GM18511 (cell line): ENCODE results near the gene IQGAP3.
"Not testable (repeated sequence)": the region's sequence is repeated elsewhere in the genome, so short reads cannot be mapped to it uniquely, and the experiment has no call there.

Experiments
- ATAC-seq: cut with Tn5 transposase; IDR thresholded peaks from one replicate; pipeline ENCODE4 v1.9.1; 2021; ENCODE audit warnings: mild to moderate bottlenecking, moderate library complexity; ENCODE audit not compliant: unreplicated experiment

The IQGAP3 gene

GRCh38 chr1:156574039-156574633, 1.8 kb upstream of the IQGAP3 start:
- no peak for ATAC-seq

- no peak for ATAC-seq
Observed at GRCh38 chr1:156572663-156573018, 276 bp upstream of the IQGAP3 start.

- ATAC-seq: no peak
Observed at GRCh38 chr1:156571261-156571852, 1.0 kb downstream of the IQGAP3 start.

GRCh38 chr1:156566436-156566835, 5.9 kb downstream of the IQGAP3 start:
- no peak for ATAC-seq

GRCh38 chr1:156565519-156565918, 6.8 kb downstream of the IQGAP3 start:
- ATAC-seq: no peak

- ATAC-seq: no peak
Observed at GRCh38 chr1:156560585-156561163, 11.7 kb downstream of the IQGAP3 start.

- ATAC-seq: no peak
Observed at GRCh38 chr1:156559797-156560385, 12.5 kb downstream of the IQGAP3 start.

- no peak for ATAC-seq
Observed at GRCh38 chr1:156559086-156559796, 13.1 kb downstream of the IQGAP3 start.

- no peak for ATAC-seq
Observed at GRCh38 chr1:156556354-156556753, 16.0 kb downstream of the IQGAP3 start.

GRCh38 chr1:156555715-156556114, 16.6 kb downstream of the IQGAP3 start:
- ATAC-seq: no peak

- no peak for ATAC-seq
Observed at GRCh38 chr1:156554971-156555370, 17.4 kb downstream of the IQGAP3 start.

- ATAC-seq: no peak
Observed at GRCh38 chr1:156553860-156554485, 18.4 kb downstream of the IQGAP3 start.

- not testable (repeated sequence) for ATAC-seq
Observed at GRCh38 chr1:156552937-156553336, 19.4 kb downstream of the IQGAP3 start.

- ATAC-seq: no peak
Observed at GRCh38 chr1:156552518-156552917, 19.8 kb downstream of the IQGAP3 start.

GRCh38 chr1:156551869-156552268, 20.5 kb downstream of the IQGAP3 start:
- ATAC-seq: no peak

GRCh38 chr1:156551066-156551643, 21.2 kb downstream of the IQGAP3 start:
- ATAC-seq: no peak

GRCh38 chr1:156550346-156550745, 22.0 kb downstream of the IQGAP3 start:
- no peak for ATAC-seq

- no peak for ATAC-seq
Observed at GRCh38 chr1:156549831-156550230, 22.5 kb downstream of the IQGAP3 start.

- ATAC-seq: no peak
Observed at GRCh38 chr1:156549390-156549789, 23.0 kb downstream of the IQGAP3 start.

- no peak for ATAC-seq
Observed at GRCh38 chr1:156547982-156548381, 24.4 kb downstream of the IQGAP3 start.

- ATAC-seq: no peak
Observed at GRCh38 chr1:156547434-156547833, 24.9 kb downstream of the IQGAP3 start.
